ENCODE measurements around the gene LACTB.

GRCh38 chr15:63088533-63089245 is 33.0 kb upstream of the LACTB start:
- TF ChIP-seq CTCF (IDR thresholded peaks at IDR 0.05) = no peak
- TF ChIP-seq POLR2A (IDR thresholded peaks at IDR 0.05) = no peak
- TF ChIP-seq EP300 (IDR thresholded peaks at IDR 0.05) = no peak
